Glomerular visceral epithelial cell (primary cell): ENCODE data around the gene KIAA0825.

ENCODE experiments used
- DNase-seq: peaks from one replicate; pipeline ENCODE4 v3.0.0-alpha.2; 2016; ENCODE audit errors: extremely low spot score

KIAA0825 gene

GRCh38 chr5:94312298-94312697 is 306.1 kb downstream of the KIAA0825 start:
- no peak for DNase-seq

GRCh38 chr5:94310833-94311232 is 307.6 kb downstream of the KIAA0825 start:
- DNase-seq, result no peak

- no peak for DNase-seq
Measured at GRCh38 chr5:94309141-94309540, 309.3 kb downstream of the KIAA0825 start.

- no peak for DNase-seq
Measured at GRCh38 chr5:94308442-94308841, 310.0 kb downstream of the KIAA0825 start.

- no peak for DNase-seq
Measured at GRCh38 chr5:94304146-94304545, 314.3 kb downstream of the KIAA0825 start.

GRCh38 chr5:94288937-94289336 is 329.5 kb downstream of the KIAA0825 start:
- DNase-seq, result no peak

GRCh38 chr5:94285984-94286383 is 332.4 kb downstream of the KIAA0825 start:
- no peak for DNase-seq

GRCh38 chr5:94283093-94283492 is 335.3 kb downstream of the KIAA0825 start:
- DNase-seq, result no peak

- no peak for DNase-seq
Measured at GRCh38 chr5:94281236-94281801, 337.1 kb downstream of the KIAA0825 start.

- DNase-seq, result no peak
Measured at GRCh38 chr5:94276751-94277150, 341.7 kb downstream of the KIAA0825 start.

GRCh38 chr5:94276048-94276447 is 342.4 kb downstream of the KIAA0825 start:
- no peak for DNase-seq

GRCh38 chr5:94274707-94275106 is 343.7 kb downstream of the KIAA0825 start:
- no peak for DNase-seq

GRCh38 chr5:94268226-94268625 is 350.2 kb downstream of the KIAA0825 start:
- no peak for DNase-seq

- DNase-seq, result no peak
Measured at GRCh38 chr5:94267350-94267899, 351.0 kb downstream of the KIAA0825 start.

GRCh38 chr5:94266170-94266569 is 352.2 kb downstream of the KIAA0825 start:
- DNase-seq, result no peak

- DNase-seq, result no peak
Measured at GRCh38 chr5:94263068-94263467, 355.3 kb downstream of the KIAA0825 start.

- no peak for DNase-seq
Measured at GRCh38 chr5:94260096-94260495, 358.3 kb downstream of the KIAA0825 start.

GRCh38 chr5:94254214-94254613 is 364.2 kb downstream of the KIAA0825 start:
- no peak for DNase-seq

- no peak for DNase-seq
Measured at GRCh38 chr5:94250985-94251384, 367.4 kb downstream of the KIAA0825 start.

- DNase-seq, result no peak
Measured at GRCh38 chr5:94249430-94249829, 369.0 kb downstream of the KIAA0825 start.

- DNase-seq, result no peak
Measured at GRCh38 chr5:94248175-94248875, 370.1 kb downstream of the KIAA0825 start.

GRCh38 chr5:94245608-94246007 is 372.8 kb downstream of the KIAA0825 start:
- DNase-seq, result no peak

- DNase-seq, result no peak
Measured at GRCh38 chr5:94244921-94245320, 373.5 kb downstream of the KIAA0825 start.
